Measurements from ENCODE around the gene PTPN6. TPM values are rescaled to one million over a fixed set of nuclear protein-coding genes. Genes with fewer than 3 reads are reported as not detected.

PTPN6 gene
- polyA plus RNA-seq, 3 donors, result 449 to 764 (median 562) TPM

DNA sequence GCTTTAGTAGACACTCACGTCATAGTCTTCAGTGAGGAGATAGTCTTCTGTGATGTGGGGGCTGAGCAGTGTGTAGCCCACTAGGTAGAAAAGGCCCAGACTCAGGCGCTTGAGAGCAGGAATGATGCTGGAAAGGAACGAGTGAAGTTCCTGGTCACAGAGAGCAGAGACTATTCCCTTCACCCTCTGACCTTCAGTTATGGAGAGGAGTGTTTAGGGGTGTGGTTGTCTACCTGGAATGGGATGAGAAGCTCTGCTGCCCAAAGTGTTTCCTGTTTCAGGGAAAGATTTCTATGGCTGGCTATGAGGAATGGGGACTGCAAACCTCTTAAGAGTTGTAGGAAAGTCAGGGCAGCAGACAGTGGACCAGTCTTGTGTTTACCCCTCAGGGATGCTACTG, 28.3 kb downstream of the PTPN6 start:
- no peaks in the 10 kb centered on the region for H3K27me3 Mint-ChIP-seq (ENCODE audit: low read depth in 3 of 3)
- Histone ChIP-seq H3K9ac (ENCODE audit: insufficient read depth, low read length, poor library complexity, severe bottlenecking) (no peak overlapping the region), H3K27ac (ENCODE audit: low read depth in 1 of 2, low read length in 2 of 2) (no peak overlapping the region), H3K9me3 (replicated peaks in 1 of 2; ENCODE audit: control insufficient read depth in 1 of 2, insufficient read depth in 1 of 2, low read length in 2 of 2) (no peaks in the 10 kb centered on the region), H3K4me2 (replicated peaks; ENCODE audit: extremely low read depth, low read length, poor library complexity, severe bottlenecking) (no peak overlapping the region), H4K20me1 (ENCODE audit: insufficient read depth, low read length) (no peaks in the 10 kb centered on the region), H3K4me1 (ENCODE audit: control insufficient read depth in 1 of 2, insufficient read depth in 2 of 2, low read length in 2 of 2) (no peaks in the 10 kb centered on the region), H3K79me2 (ENCODE audit: insufficient read depth, low read length) (peaks cover 4% of the 10 kb centered on the region), H3K27me3 (ENCODE audit: control insufficient read depth in 2 of 2, insufficient read depth in 2 of 2, low read length in 2 of 2) (no peaks in the 10 kb centered on the region), H2AFZ (ENCODE audit: insufficient read depth, low read depth, low read length, poor library complexity, severe bottlenecking) (no peak overlapping the region), H3K36me3 (replicated peaks in 1 of 2; ENCODE audit: control insufficient read depth in 1 of 2, insufficient read depth in 2 of 2, low read length in 2 of 2) (peaks cover 96 to 99% of the 10 kb centered on the region in 2 donors), H3K4me3 (replicated peaks in 1 of 3; ENCODE audit: low read depth in 2 of 3, low read length in 3 of 3) (no peak overlapping the region)
- TF ChIP-seq, protein P1, sequence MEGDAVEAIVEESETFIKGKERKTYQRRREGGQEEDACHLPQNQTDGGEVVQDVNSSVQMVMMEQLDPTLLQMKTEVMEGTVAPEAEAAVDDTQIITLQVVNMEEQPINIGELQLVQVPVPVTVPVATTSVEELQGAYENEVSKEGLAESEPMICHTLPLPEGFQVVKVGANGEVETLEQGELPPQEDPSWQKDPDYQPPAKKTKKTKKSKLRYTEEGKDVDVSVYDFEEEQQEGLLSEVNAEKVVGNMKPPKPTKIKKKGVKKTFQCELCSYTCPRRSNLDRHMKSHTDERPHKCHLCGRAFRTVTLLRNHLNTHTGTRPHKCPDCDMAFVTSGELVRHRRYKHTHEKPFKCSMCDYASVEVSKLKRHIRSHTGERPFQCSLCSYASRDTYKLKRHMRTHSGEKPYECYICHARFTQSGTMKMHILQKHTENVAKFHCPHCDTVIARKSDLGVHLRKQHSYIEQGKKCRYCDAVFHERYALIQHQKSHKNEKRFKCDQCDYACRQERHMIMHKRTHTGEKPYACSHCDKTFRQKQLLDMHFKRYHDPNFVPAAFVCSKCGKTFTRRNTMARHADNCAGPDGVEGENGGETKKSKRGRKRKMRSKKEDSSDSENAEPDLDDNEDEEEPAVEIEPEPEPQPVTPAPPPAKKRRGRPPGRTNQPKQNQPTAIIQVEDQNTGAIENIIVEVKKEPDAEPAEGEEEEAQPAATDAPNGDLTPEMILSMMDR (IDR thresholded peaks at IDR 0.05), result no peak
- H3K27ac Mint-ChIP-seq, result peak overlapping the region in 1 of 7 donors; percentile 63
- intact Hi-C loops (cut with micrococcal nuclease), result no loop called here
- WGBS (ENCODE audit: insufficient coverage), result 100% methylated on average over 1 of the region's 3 CpGs
- H3K36me3 Mint-ChIP-seq, result peaks cover 86 to 94% of the 10 kb centered on the region in 2 donors
- H3K4me3 Mint-ChIP-seq, result no peak overlapping the region
- no peaks in the 10 kb centered on the region for H3K9me3 Mint-ChIP-seq
- no peak for DNase-seq
- peaks cover 1% of the 10 kb centered on the region for H3K4me1 Mint-ChIP-seq

- WGBS (ENCODE audit: insufficient coverage), result 100% methylated on average over 1 of the region's 4 CpGs
- Histone ChIP-seq H3K79me2 (ENCODE audit: insufficient read depth, low read length) (peaks cover 4% of the 10 kb centered on the region), H2AFZ (ENCODE audit: insufficient read depth, low read depth, low read length, poor library complexity, severe bottlenecking) (no peak overlapping the region), H3K27ac (ENCODE audit: low read depth in 1 of 2, low read length in 2 of 2) (no peak overlapping the region), H4K20me1 (ENCODE audit: insufficient read depth, low read length) (no peaks in the 10 kb centered on the region), H3K36me3 (replicated peaks in 1 of 2; ENCODE audit: control insufficient read depth in 1 of 2, insufficient read depth in 2 of 2, low read length in 2 of 2) (peaks cover 90 to 99% of the 10 kb centered on the region in 2 donors), H3K9me3 (replicated peaks in 1 of 2; ENCODE audit: control insufficient read depth in 1 of 2, insufficient read depth in 1 of 2, low read length in 2 of 2) (no peaks in the 10 kb centered on the region), H3K4me1 (ENCODE audit: control insufficient read depth in 1 of 2, insufficient read depth in 2 of 2, low read length in 2 of 2) (no peaks in the 10 kb centered on the region), H3K27me3 (ENCODE audit: control insufficient read depth in 2 of 2, insufficient read depth in 2 of 2, low read length in 2 of 2) (no peaks in the 10 kb centered on the region), H3K4me3 (replicated peaks in 1 of 3; ENCODE audit: low read depth in 2 of 3, low read length in 3 of 3) (no peak overlapping the region), H3K4me2 (replicated peaks; ENCODE audit: extremely low read depth, low read length, poor library complexity, severe bottlenecking) (no peak overlapping the region), H3K9ac (ENCODE audit: insufficient read depth, low read length, poor library complexity, severe bottlenecking) (no peak overlapping the region)
- peaks cover 1% of the 10 kb centered on the region for H3K4me1 Mint-ChIP-seq
- H3K27ac Mint-ChIP-seq, result peak overlapping the region in 1 of 7 donors; percentile 31
- no peaks in the 10 kb centered on the region for H3K27me3 Mint-ChIP-seq (ENCODE audit: low read depth in 3 of 3)
- H3K4me3 Mint-ChIP-seq, result no peak overlapping the region
- TF ChIP-seq, protein P1 (IDR thresholded peaks at IDR 0.05), result no peak
- intact Hi-C loops (cut with micrococcal nuclease), result no loop called here
- peaks cover 82 to 94% of the 10 kb centered on the region in 2 donors for H3K36me3 Mint-ChIP-seq
- DNase-seq, result no peak
- H3K9me3 Mint-ChIP-seq, result no peaks in the 10 kb centered on the region
Observed at GRCh38 chr12:6980075-6980474, 28.9 kb downstream of the PTPN6 start.

All from CD14-positive monocyte (primary cell).